ENCODE results near the gene ARFGAP3. TPM values are rescaled to one million over a fixed set of nuclear protein-coding genes. Genes with fewer than 3 reads are reported as not detected.

Gene ARFGAP3
- total RNA-seq, 2 donors from 2014 or later = 38.0 to 46.3 TPM

DNA sequence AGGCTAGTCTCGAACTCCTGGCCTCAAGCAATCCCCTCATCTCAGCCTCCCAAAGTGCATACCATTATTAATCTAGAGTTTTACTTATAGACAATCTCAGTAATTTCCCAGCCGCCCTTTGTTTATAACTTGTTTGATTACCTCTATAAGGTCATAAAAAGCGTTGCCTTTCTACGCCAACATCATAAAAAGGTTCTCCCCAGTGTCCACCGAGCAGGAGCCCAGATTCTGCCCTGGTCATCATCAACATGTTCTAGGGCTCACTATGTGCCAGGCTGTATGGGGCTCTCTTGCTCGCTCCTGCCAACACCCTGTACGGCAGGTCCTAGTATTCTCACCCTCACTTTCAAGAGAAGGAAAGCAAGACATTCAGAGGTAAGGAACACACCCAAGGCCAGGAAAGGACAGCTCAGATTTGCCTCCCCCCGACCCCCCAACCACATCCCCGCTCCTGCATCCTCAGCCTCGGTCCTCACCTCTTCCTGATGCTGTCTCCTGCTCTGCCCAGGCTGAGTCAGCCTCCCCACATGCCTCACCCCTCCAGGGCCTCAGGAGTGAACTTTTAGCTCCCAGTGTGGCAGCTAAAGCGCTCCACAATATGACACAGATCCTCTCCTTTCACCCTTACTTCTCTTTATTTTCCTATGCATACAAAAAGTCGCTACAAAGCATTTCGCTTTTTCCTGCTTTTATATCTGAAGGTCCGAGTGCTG is 14.3 kb downstream of the ARFGAP3 start:
- Mint-ChIP-seq H3K27ac (no peak overlapping the region), H3K36me3 (ENCODE audit: insufficient read depth in 2 of 2) (peaks cover 3 to 12% of the 10 kb centered on the region in 2 donors), H3K27me3 (ENCODE audit: low read depth) (no peaks in the 10 kb centered on the region), H3K4me1 (ENCODE audit: low read depth) (peaks cover 16% of the 10 kb centered on the region), H3K4me3 (no peak overlapping the region), H3K9me3 (no peaks in the 10 kb centered on the region)
- no peak for ATAC-seq (replicated peaks in 1 of 2)
- DNase-seq = no peak

DNA sequence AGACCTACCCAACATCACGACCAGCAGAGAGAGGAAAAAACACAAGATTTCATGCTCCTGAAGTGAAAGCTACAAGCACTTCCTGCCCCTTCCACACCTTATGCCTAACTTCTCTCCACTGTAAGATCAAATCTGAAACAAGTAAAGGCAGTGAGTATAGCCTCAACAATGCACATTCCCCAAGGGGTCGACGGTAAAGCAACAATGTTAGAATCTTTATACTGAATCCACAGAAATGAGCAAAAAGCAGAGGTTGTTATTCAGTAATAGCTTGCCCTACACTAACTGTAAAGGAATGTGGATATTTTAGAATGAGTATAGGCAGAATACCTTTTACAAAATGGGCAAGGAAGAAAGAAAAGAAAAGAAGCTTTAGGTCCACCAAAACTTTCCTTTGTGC is 15.6 kb downstream of the ARFGAP3 start:
- Mint-ChIP-seq H3K4me3 (no peak overlapping the region), H3K27ac (no peak overlapping the region), H3K27me3 (ENCODE audit: low read depth) (no peaks in the 10 kb centered on the region), H3K9me3 (no peaks in the 10 kb centered on the region), H3K36me3 (ENCODE audit: insufficient read depth in 2 of 2) (peaks cover 3 to 12% of the 10 kb centered on the region in 2 donors), H3K4me1 (ENCODE audit: low read depth) (peaks cover 16% of the 10 kb centered on the region)
- DNase-seq = no peak
- ATAC-seq (replicated peaks in 1 of 2) = no peak

DNA sequence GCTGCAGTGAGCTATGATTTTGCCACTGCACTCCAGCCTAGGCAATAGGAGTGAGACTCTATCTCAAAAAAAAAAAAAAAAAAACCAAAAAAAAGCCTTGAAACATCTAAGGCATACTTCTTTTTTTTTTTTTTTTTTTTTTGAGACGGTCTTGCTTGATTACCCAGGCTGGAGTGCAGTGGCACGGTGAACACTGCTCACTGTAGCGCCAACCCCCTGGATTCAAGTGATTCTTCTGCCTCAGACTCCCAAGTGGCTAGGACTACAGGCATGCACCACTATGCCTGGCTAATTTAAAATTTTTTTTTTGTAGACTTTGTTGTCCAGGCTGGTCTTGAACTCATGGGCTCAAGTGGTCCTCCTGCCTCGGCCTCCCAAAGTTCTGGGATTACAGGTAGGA is 19.5 kb downstream of the ARFGAP3 start:
- H3K4me3 Mint-ChIP-seq = no peak overlapping the region
- DNase-seq (no peak), ATAC-seq (replicated peaks in 1 of 2) (no peak)
- H3K4me1 Mint-ChIP-seq (ENCODE audit: low read depth) = no peaks in the 10 kb centered on the region
- peaks cover 2 to 7% of the 10 kb centered on the region in 2 donors for H3K36me3 Mint-ChIP-seq (ENCODE audit: insufficient read depth in 2 of 2)
- H3K27me3 Mint-ChIP-seq (ENCODE audit: low read depth) = no peaks in the 10 kb centered on the region
- no peaks in the 10 kb centered on the region for H3K9me3 Mint-ChIP-seq
- no peak overlapping the region for H3K27ac Mint-ChIP-seq

DNA sequence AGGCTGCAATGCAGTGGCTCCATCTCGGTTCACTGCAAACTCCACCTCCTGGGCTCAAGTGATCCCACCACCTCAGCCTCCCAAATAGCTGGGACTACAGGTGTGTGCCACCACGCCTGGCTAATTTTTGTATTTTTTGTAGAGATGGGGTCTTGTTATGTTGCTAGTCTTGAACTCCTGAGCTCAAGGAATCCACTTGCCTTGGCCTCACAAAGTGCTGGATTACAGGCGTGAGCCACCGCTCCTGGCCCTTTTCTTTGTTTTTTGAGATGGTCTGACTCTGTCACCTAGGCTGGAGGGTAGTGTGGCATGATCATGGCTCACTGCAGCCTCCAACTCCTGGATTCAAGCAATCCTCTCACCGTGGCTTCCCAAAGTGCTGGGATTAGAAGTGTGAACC is 21.0 kb downstream of the ARFGAP3 start:
- Mint-ChIP-seq H3K9me3 (no peaks in the 10 kb centered on the region), H3K36me3 (ENCODE audit: insufficient read depth in 2 of 2) (peaks cover 2 to 7% of the 10 kb centered on the region in 2 donors), H3K27me3 (ENCODE audit: low read depth) (no peaks in the 10 kb centered on the region), H3K4me1 (ENCODE audit: low read depth) (no peaks in the 10 kb centered on the region), H3K4me3 (no peak overlapping the region), H3K27ac (no peak overlapping the region)
- no peak for DNase-seq
- ATAC-seq (replicated peaks in 1 of 2) = no peak

DNA sequence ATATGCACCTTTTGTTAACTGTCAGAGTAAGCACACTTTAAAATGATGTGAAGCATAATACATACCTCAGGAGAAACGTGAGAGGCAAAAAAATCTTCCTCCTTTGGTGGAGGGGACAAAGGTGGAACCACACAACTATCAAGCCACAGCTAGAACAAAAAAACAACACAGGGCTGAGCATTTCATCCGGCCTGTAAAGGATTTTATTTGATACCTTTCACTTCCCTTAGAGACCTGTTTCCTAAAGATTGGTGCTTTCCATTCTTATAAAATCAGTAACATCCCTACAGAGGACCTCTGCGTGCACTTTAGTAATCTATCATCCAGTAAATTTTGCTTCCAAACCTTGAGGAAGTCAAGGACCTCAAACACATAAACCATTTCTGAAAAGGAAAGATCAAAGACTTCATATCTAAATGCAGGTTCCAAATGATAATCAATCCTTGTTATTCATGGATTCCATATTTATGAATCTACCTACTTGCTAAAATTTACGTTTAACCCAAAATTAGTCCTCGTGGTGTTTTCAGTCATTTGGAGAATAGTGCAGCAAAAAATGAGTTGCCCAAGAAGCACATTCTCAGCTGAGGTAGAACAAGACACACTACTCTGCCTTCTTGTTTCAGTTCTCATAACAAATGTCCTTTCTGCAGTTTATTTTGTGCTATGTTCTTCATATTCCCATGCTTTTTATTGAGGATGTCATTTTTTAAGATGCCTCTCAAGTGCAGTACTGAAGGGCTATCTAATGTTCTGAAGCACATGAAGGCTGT is 22.7 kb downstream of the ARFGAP3 start:
- Mint-ChIP-seq H3K9me3 (no peaks in the 10 kb centered on the region), H3K4me3 (no peak overlapping the region), H3K27me3 (ENCODE audit: low read depth) (no peaks in the 10 kb centered on the region), H3K27ac (no peak overlapping the region), H3K4me1 (ENCODE audit: low read depth) (peaks cover under 1% of the 10 kb centered on the region), H3K36me3 (ENCODE audit: insufficient read depth in 2 of 2) (peaks cover 4 to 5% of the 10 kb centered on the region in 2 donors)
- no peak for DNase-seq
- no peak for ATAC-seq (replicated peaks in 1 of 2)

DNA sequence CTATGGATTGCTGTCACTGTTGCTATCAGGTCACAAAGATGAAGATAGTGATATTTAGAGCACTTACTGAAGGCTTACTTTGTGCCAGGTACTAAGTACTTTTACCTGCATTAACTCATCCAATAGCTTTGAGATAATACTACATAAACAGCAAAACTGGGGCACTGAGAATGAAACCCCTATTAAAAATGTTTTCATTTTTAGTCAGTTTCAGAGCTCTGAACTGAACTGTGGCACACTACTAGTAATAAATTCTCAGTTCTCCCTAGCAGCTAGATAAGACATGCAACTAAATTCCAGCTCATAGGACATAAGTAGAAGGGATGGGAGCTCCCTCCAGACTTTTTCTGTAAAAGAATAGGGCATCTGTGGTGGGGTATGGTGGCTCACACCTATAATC is 24.0 kb downstream of the ARFGAP3 start:
- Mint-ChIP-seq H3K4me1 (ENCODE audit: low read depth) (peaks cover 5% of the 10 kb centered on the region), H3K27ac (no peak overlapping the region), H3K36me3 (ENCODE audit: insufficient read depth in 2 of 2) (peaks cover 4 to 5% of the 10 kb centered on the region in 2 donors), H3K4me3 (no peak overlapping the region), H3K9me3 (no peaks in the 10 kb centered on the region), H3K27me3 (ENCODE audit: low read depth) (no peaks in the 10 kb centered on the region)
- no peak for DNase-seq
- ATAC-seq (replicated peaks in 1 of 2) = no peak

DNA sequence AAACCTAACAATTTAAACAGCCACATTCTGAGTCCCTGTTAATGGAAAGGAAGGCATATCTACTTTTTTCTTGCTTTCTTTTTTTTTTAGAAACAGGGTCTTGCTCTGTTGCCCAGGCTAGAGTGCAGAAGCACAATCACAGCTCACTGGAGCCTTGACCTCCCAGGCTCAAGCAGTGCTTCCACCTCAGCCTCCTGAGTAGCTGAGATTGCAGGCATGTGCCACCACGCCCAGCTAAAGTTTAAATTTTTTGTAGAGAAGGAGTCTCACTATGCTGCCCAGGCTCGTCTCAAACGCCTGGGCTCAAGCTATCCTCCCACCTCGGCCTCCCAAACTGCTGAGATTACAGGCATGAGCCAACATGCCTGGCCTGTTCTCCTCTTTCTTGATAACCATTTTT is 25.4 kb downstream of the ARFGAP3 start:
- no peaks in the 10 kb centered on the region for H3K9me3 Mint-ChIP-seq
- ATAC-seq (replicated peaks in 1 of 2) (no peak), DNase-seq (no peak)
- H3K4me1 Mint-ChIP-seq (ENCODE audit: low read depth) = peaks cover 5% of the 10 kb centered on the region
- H3K36me3 Mint-ChIP-seq (ENCODE audit: insufficient read depth in 2 of 2) = peaks cover 4 to 5% of the 10 kb centered on the region in 2 donors
- no peak overlapping the region for H3K4me3 Mint-ChIP-seq
- no peak overlapping the region for H3K27ac Mint-ChIP-seq
- no peaks in the 10 kb centered on the region for H3K27me3 Mint-ChIP-seq (ENCODE audit: low read depth)

DNA sequence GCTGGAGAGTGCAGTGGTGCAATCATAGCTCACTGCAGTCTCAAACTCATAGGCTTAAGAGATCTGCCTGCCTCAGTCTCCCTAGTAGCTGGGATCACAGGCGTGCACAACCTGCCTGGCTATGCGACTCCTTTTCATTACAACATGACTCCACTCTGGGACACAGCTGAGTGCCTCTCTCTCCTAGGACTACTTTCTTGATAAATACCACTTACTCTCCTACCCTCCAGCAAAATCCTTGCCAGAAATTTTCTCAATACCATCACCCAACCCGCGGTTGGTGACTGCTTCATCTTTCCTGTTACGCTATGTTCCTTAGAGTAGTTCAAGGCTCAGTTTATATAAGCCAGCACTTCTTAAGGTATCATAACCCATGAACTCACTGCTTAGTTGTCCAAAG is 26.9 kb downstream of the ARFGAP3 start:
- H3K4me1 Mint-ChIP-seq (ENCODE audit: low read depth) = peaks cover 5% of the 10 kb centered on the region
- H3K36me3 Mint-ChIP-seq (ENCODE audit: insufficient read depth in 2 of 2) = peaks cover 2% of the 10 kb centered on the region in 2 donors
- H3K27ac Mint-ChIP-seq = no peak overlapping the region
- H3K27me3 Mint-ChIP-seq (ENCODE audit: low read depth) = no peaks in the 10 kb centered on the region
- DNase-seq (no peak), ATAC-seq (replicated peaks in 1 of 2) (no peak)
- no peaks in the 10 kb centered on the region for H3K9me3 Mint-ChIP-seq
- no peak overlapping the region for H3K4me3 Mint-ChIP-seq

DNA sequence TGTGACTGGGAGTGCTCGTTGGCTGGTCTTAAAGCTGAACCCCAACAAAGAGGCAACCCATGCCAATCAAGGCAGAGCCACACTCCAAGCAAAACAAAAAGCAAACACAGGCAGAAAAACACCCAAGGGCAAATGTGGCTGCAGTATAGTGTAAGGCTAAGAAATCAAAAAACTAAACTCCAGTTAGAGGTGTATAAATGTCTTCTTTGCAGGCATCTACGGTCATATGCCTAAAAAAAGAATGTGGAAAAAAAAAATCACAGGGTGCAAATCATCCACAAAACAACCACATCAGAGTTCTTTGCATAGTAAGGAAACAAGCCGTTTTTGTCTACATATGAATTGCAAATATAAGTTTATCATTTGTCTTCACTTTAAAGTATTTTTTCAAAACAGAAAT is 27.8 kb downstream of the ARFGAP3 start:
- Mint-ChIP-seq H3K9me3 (no peaks in the 10 kb centered on the region), H3K4me3 (no peak overlapping the region), H3K27ac (peak overlapping the region; percentile 50), H3K36me3 (ENCODE audit: insufficient read depth in 2 of 2) (peaks cover 2% of the 10 kb centered on the region in 2 donors), H3K27me3 (ENCODE audit: low read depth) (no peaks in the 10 kb centered on the region), H3K4me1 (ENCODE audit: low read depth) (peaks cover 5% of the 10 kb centered on the region)
- no peak for ATAC-seq (replicated peaks in 1 of 2)
- DNase-seq = no peak

DNA sequence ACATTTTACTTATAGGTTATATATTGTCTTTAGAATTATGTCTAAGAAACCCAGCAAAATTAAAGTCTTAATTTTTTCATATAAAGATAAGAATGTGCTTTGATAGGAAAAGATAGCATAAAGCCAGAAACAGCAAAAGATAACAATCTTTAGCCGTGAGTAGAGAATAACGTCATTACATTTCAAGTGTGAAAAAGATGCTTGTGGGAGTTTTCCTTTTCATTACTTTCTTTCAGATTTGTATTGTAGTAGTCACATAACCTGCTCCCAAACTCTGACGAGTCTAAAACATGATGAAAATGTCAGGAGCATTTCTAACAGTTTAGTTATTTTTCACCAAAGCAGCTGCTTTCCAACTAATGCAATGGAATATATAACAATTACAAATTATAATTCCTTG is 31.3 kb downstream of the ARFGAP3 start:
- no peaks in the 10 kb centered on the region for H3K27me3 Mint-ChIP-seq (ENCODE audit: low read depth)
- H3K4me1 Mint-ChIP-seq (ENCODE audit: low read depth) = peaks cover 5% of the 10 kb centered on the region
- no peaks in the 10 kb centered on the region for H3K9me3 Mint-ChIP-seq
- no peak overlapping the region for H3K27ac Mint-ChIP-seq
- ATAC-seq (replicated peaks in 1 of 2) (no peak), DNase-seq (no peak)
- peaks cover 7% of the 10 kb centered on the region in 2 donors for H3K36me3 Mint-ChIP-seq (ENCODE audit: insufficient read depth in 2 of 2)
- H3K4me3 Mint-ChIP-seq = no peak overlapping the region

DNA sequence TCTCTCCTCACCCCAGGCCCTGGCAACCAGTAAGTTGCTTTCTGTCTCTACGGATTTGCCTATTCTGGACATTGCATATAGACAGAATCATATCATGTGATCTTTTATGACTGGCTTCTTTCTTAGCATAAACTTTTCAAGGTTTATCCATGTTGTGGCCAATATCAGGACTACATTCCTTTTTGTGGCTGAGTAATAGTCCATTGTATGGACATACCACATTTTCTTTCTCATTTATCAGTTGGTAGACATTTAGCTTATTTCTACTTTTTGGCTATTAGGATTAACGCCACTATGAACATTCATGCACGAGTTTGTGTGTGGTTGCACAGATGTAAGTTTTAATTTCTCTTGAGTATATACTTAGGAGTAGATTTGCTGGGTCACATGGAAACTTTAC is 35.7 kb downstream of the ARFGAP3 start:
- Mint-ChIP-seq H3K4me3 (no peak overlapping the region), H3K27ac (no peak overlapping the region), H3K9me3 (no peaks in the 10 kb centered on the region), H3K27me3 (ENCODE audit: low read depth) (no peaks in the 10 kb centered on the region), H3K4me1 (ENCODE audit: low read depth) (no peaks in the 10 kb centered on the region), H3K36me3 (ENCODE audit: insufficient read depth in 2 of 2) (peaks cover 5 to 7% of the 10 kb centered on the region in 2 donors)
- DNase-seq (no peak), ATAC-seq (replicated peaks in 1 of 2) (no peak)

DNA sequence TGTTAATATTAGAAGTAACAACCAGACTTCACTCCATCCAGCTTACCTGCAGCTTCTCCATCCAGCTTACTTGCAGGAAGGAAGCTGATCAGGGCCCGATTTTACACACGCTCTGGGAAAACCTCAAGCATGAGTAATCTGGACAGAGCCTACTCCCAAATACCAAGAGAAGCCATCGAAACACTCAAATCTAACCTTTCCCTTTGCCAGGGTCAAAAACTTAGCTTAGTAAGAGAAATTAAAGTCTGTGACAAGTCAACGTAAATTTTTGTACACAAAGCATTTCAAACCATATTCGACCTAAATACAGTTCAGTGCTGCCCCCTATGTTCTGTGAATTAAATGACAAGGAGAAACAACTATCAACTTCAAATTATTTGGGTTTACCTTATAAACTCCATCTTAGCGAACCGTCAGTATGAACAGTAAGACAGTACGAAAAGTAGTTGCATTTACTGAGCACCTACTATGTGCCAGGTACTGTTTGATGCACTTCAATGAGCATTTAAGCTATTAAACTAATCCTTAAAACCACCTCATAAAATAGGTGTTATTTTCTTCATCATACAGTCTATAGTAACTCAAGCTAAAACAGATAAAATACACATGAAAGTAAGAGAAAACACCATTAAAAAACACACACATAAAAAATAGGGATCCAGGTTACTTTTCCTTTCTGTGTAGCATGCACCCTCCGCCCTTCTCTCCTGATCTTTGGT is 36.9 kb downstream of the ARFGAP3 start:
- H3K36me3 Mint-ChIP-seq (ENCODE audit: insufficient read depth in 2 of 2) = peaks cover 5 to 7% of the 10 kb centered on the region in 2 donors
- H3K4me1 Mint-ChIP-seq (ENCODE audit: low read depth) = no peaks in the 10 kb centered on the region
- no peak overlapping the region for H3K4me3 Mint-ChIP-seq
- H3K9me3 Mint-ChIP-seq = no peaks in the 10 kb centered on the region
- H3K27me3 Mint-ChIP-seq (ENCODE audit: low read depth) = no peaks in the 10 kb centered on the region
- no peak overlapping the region for H3K27ac Mint-ChIP-seq
- no peak for ATAC-seq (replicated peaks in 1 of 2)
- DNase-seq = no peak

DNA sequence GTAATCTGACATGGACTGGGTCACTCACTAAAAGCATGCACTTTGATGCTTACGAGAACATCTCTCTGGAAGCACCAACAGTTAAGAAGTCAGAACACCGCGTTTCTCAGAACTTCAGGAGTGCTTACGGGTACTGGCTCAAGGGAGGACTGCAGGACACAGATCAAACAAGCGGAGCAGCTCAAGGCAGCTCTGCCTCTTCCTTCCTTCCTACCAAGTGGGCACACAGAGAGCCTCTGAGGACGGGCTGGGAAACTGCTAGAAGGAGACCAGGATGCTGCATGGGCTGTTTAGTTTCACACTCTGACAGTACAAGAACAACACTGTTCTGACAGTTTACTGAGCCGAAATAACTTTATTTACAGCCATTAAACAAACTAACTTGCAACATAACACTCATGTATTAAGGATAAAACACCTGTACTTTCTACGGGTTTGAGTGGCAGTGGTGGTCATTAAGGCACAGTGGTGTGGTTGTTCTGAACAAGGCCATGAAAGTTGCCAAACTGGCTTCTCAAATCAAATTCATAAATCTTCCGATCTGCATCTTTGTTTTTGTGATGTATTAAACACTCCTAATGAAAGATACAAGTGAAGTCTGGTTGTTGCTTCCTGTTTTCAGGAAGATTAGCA is 37.5 kb downstream of the ARFGAP3 start:
- no peak overlapping the region for H3K27ac Mint-ChIP-seq
- DNase-seq = no peak
- H3K27me3 Mint-ChIP-seq (ENCODE audit: low read depth) = no peaks in the 10 kb centered on the region
- ATAC-seq (replicated peaks in 1 of 2) = no peak
- H3K4me1 Mint-ChIP-seq (ENCODE audit: low read depth) = no peaks in the 10 kb centered on the region
- peaks cover 5 to 7% of the 10 kb centered on the region in 2 donors for H3K36me3 Mint-ChIP-seq (ENCODE audit: insufficient read depth in 2 of 2)
- H3K4me3 Mint-ChIP-seq = no peak overlapping the region
- no peaks in the 10 kb centered on the region for H3K9me3 Mint-ChIP-seq
